Muscle layer of colon (tissue), 2 donors: ENCODE measurements around the gene AK1.

Experiments used
- H3K27ac ChIP-seq: one replicate; pipeline ENCODE4 v1.7.0; 2013; ENCODE audit warnings: low read depth, mild to moderate bottlenecking, low read length, moderate library complexity
- H3K27me3 ChIP-seq, 2 donors: one replicate each; pipeline ENCODE4 v1.7.0; 2013; ENCODE audit warnings: low read length in 2 of 2, mild to moderate bottlenecking in 2 of 2; ENCODE audit not compliant: insufficient read depth in 2 of 2, control insufficient read depth in 1 of 2
- H3K36me3 ChIP-seq: one replicate; pipeline ENCODE4 v1.7.0; 2013; ENCODE audit warnings: mild to moderate bottlenecking, low read length; ENCODE audit not compliant: insufficient read depth
- H3K4me1 ChIP-seq: one replicate; pipeline ENCODE4 v1.7.0; 2013; ENCODE audit warnings: mild to moderate bottlenecking, low read length; ENCODE audit not compliant: insufficient read depth
- H3K4me3 ChIP-seq, 2 donors: one replicate each; pipeline ENCODE4 v1.7.0; 2013; ENCODE audit warnings: low read length in 2 of 2, low read depth in 1 of 2, mild to moderate bottlenecking in 1 of 2, moderate library complexity in 1 of 2
- H3K9ac ChIP-seq: one replicate; pipeline ENCODE4 v1.7.0; 2013; ENCODE audit warnings: low read length
- H3K9me3 ChIP-seq: one replicate; pipeline ENCODE4 v1.7.0; 2013; ENCODE audit warnings: mild to moderate bottlenecking, low read length
- donor health status: abdominal sarcoma.
- donor health status: Adenocarcinoma of cecum.

AK1 gene

GRCh38 chr9:127860779-127861178 lies 16.7 kb downstream of the AK1 start:
- no peak overlapping the region for H3K27ac ChIP-seq

DNA sequence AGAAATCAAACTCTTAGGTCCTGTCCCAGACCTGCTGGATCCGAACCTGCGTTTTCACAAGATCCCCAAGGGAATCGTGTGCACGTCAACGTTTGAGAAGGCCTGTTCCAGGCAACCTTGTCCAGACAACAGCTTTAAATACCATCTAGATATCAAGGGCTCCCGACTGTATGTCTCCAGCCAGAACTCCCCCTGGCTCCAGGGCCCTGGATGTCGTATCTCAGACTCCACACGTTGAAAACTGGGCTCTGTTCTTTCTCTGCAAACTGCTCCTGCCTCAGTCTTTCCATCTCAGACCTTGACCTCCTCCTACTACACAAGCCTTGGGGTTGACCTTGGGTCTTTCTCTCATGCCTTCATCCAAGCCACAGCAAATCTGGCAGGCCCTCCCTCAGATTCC lies 17.2 kb downstream of the AK1 start:
- Histone ChIP-seq H3K9ac (no peak overlapping the region), H3K27ac (no peak overlapping the region), H3K9me3 (no peaks in the 10 kb centered on the region), H3K27me3 (no peaks in the 10 kb centered on the region), H3K4me3 (no peak overlapping the region), H3K36me3 (no peaks in the 10 kb centered on the region), H3K4me1 (peaks cover 10% of the 10 kb centered on the region)

More at GRCh38 chr9:127860779-127861178, 16.7 kb downstream of the AK1 start:
- no peak overlapping the region for H3K9ac ChIP-seq
- peaks cover 10% of the 10 kb centered on the region for H3K4me1 ChIP-seq
- H3K9me3 ChIP-seq = no peaks in the 10 kb centered on the region
- no peaks in the 10 kb centered on the region for H3K27me3 ChIP-seq
- no peak overlapping the region for H3K4me3 ChIP-seq
- no peaks in the 10 kb centered on the region for H3K36me3 ChIP-seq

GRCh38 chr9:127858041-127858512 lies 19.4 kb downstream of the AK1 start:
- no peaks in the 10 kb centered on the region for H3K9me3 ChIP-seq
- peaks cover 10% of the 10 kb centered on the region for H3K4me1 ChIP-seq
- H3K27me3 ChIP-seq = no peaks in the 10 kb centered on the region
- H3K27ac ChIP-seq = no peak overlapping the region
- H3K4me3 ChIP-seq = no peak overlapping the region
- no peaks in the 10 kb centered on the region for H3K36me3 ChIP-seq
- H3K9ac ChIP-seq = no peak overlapping the region

DNA sequence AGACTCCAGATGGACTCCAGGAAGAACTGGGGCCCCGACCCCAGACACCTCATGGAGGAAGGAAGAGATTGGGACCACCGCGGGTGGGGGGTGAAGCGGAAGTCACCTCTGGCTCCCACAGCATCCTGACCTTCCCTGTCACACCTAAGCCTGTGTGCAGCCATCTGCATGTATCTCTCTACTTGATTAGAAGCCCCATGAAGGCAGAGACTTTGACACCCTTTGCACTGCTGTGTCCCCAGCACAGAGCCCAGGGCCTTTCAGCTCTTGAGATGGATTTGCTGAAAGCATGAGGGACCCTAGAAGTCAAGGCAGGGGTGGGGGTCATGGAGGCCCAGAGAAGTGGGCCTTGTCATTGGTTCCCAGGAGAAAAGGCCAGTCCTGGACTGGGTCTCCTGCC lies 20.2 kb downstream of the AK1 start:
- H3K27ac ChIP-seq = no peak overlapping the region
- H3K9ac ChIP-seq = no peak overlapping the region
- no peaks in the 10 kb centered on the region for H3K36me3 ChIP-seq
- peaks cover 11% of the 10 kb centered on the region for H3K4me1 ChIP-seq
- H3K4me3 ChIP-seq = no peak overlapping the region
- H3K9me3 ChIP-seq = no peaks in the 10 kb centered on the region
- no peaks in the 10 kb centered on the region for H3K27me3 ChIP-seq

GRCh38 chr9:127856729-127857116 lies 20.8 kb downstream of the AK1 start:
- H3K4me1 ChIP-seq = peaks cover 13% of the 10 kb centered on the region
- no peak overlapping the region for H3K9ac ChIP-seq
- no peaks in the 10 kb centered on the region for H3K9me3 ChIP-seq
- no peaks in the 10 kb centered on the region for H3K27me3 ChIP-seq
- H3K36me3 ChIP-seq = no peaks in the 10 kb centered on the region
- H3K4me3 ChIP-seq = no peak overlapping the region
- no peak overlapping the region for H3K27ac ChIP-seq

- H3K9me3 ChIP-seq = no peaks in the 10 kb centered on the region
- no peaks in the 10 kb centered on the region for H3K27me3 ChIP-seq
- H3K27ac ChIP-seq = no peak overlapping the region
- H3K4me3 ChIP-seq = no peak overlapping the region
- no peaks in the 10 kb centered on the region for H3K36me3 ChIP-seq
- H3K9ac ChIP-seq = no peak overlapping the region
- peaks cover 8% of the 10 kb centered on the region for H3K4me1 ChIP-seq
Measured at GRCh38 chr9:127856094-127856728, 21.3 kb downstream of the AK1 start.

DNA sequence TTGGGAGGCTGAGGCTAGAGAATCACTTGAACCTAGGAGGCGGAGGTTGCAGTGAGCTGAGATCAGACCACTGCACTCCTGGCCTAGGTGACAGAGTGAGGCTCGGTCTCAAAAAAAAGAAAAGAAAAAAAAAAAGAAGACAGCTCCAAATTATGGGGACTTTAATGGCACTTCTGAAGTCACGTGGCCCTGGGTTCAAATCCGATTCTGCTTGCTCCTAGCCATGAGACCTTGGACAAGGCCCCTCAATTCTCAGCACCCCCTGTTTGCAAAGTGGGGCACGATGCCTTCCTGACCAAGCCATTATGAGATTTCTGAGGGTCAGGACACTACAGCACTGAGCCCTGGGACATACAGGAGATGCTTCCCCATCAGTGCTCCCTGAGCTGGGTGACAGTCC lies 22.0 kb downstream of the AK1 start:
- Histone ChIP-seq H3K36me3 (no peaks in the 10 kb centered on the region), H3K4me3 (no peak overlapping the region), H3K27ac (no peak overlapping the region), H3K9me3 (no peaks in the 10 kb centered on the region), H3K4me1 (peaks cover 6% of the 10 kb centered on the region), H3K9ac (no peak overlapping the region), H3K27me3 (no peaks in the 10 kb centered on the region)

DNA sequence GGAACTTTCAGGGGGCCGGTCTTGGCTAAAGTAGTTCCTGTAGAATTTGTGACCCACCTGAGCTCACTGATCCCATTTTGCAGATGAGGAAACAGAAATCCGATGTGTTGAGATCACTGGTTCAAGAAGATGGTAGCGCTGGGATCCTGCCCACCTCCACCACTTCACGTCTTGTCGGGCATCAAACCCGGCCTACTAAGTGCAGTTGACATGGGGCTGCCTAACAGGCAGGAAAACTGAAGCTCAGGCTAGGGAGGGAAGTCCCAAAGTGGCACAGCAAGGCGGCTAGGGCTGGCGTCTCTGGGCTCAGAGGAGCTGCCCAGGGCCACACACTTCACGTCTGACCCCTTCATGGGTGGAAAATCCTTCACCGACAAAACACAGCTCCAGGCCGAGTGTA lies 22.5 kb downstream of the AK1 start:
- peaks cover 6% of the 10 kb centered on the region for H3K4me1 ChIP-seq

GRCh38 chr9:127854184-127854806 lies 23.2 kb downstream of the AK1 start, which contains the start of gene ENG:
Gene ENG, minus strand, starts transcription at chr9:127854658. Its CDS starts 303 bp downstream, at chr9:127854355.
- H3K4me1 ChIP-seq = peaks cover 6% of the 10 kb centered on the region
- no peaks in the 10 kb centered on the region for H3K27me3 ChIP-seq
- peak within 1 kb of the TSS; percentile 49 for H3K27ac ChIP-seq
- H3K9ac ChIP-seq = peak within 1 kb of the TSS; percentile 65
- no peaks in the 10 kb centered on the region for H3K9me3 ChIP-seq
- H3K36me3 ChIP-seq = no peaks in the 10 kb centered on the region
- H3K4me3 ChIP-seq = peak within 1 kb of the TSS; percentile 61 to 64

More for the DNA sequence above, 22.5 kb downstream of the AK1 start:
- Histone ChIP-seq H3K27ac (no peak overlapping the region), H3K9ac (no peak overlapping the region), H3K4me3 (no peak overlapping the region), H3K9me3 (no peaks in the 10 kb centered on the region), H3K27me3 (no peaks in the 10 kb centered on the region), H3K36me3 (no peaks in the 10 kb centered on the region)

DNA sequence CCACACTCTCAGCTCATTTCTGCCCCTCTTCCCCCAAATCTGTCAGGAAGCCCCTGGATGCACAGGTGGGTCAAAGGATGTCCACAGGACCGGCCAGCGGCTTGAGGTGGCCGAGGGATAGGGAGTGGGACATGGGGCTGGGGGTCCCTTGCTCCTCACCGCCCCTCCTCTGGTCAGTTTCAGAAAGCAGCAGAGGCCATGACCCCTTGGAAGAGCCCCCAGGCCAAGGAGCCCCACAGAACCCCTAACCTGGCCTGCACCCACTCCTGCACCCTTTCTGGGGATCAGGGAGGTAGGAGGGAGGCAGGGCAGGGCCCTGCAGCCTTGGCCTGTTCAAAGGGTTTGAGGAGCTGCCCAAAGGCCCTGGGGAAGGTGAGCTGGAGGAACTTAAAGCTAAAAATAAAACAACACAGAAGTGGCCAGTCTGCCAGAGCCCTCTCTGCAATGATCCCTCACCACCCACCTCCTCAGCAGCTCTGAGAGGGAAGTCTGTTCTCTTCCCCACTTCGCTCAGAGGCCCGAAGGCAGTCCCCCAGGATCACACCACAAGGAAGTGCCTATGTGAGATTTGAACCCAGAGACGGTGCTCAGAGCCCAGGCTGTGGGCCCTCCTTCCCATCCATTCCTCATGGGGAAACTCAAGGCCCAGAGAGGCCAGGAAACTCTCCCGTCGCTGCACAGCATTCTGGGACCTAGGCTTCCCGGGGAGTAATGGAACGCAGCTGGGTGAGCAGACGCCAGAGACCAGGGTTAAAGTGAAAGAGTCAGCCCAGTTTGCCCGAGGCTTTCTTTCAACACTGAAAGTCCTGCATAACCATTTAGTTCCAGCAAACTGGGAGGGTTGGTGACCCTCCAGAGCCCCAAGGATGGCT lies 23.9 kb downstream of the AK1 start:
- no peaks in the 10 kb centered on the region for H3K9me3 ChIP-seq
- no peaks in the 10 kb centered on the region for H3K36me3 ChIP-seq
- peak overlapping the region; percentile 16 for H3K27ac ChIP-seq
- H3K27me3 ChIP-seq = no peaks in the 10 kb centered on the region
- peak overlapping the region; percentile 65 for H3K9ac ChIP-seq
- H3K4me3 ChIP-seq = peak overlapping the region; percentile 0 to 61
- peaks cover 6% of the 10 kb centered on the region for H3K4me1 ChIP-seq

GRCh38 chr9:127852829-127853228 lies 24.6 kb downstream of the AK1 start:
- Histone ChIP-seq H3K36me3 (no peaks in the 10 kb centered on the region), H3K27ac (no peak overlapping the region), H3K27me3 (no peaks in the 10 kb centered on the region), H3K4me3 (peak overlapping the region; percentile 0 to 61), H3K4me1 (peaks cover 6% of the 10 kb centered on the region), H3K9me3 (no peaks in the 10 kb centered on the region), H3K9ac (peak overlapping the region; percentile 65)
